DOHH2 (cell line): ENCODE measurements around the gene RAB31.

ENCODE experiments used
- H3F3A ChIP-seq: fragments of 200-600 bp; sonication (generic), shearing (Covaris generic); 2 replicates; pipeline ENCODE4 v1.6.0; 2016; ENCODE audit warnings: antibody characterized with exemption, mild to moderate bottlenecking; ENCODE audit not compliant: control insufficient read depth, insufficient read depth
- H3K27ac ChIP-seq: fragments of 200-600 bp; sonication (generic); 2 replicates; pipeline ENCODE4 v1.5.1; 2014; ENCODE audit warnings: low read depth, mild to moderate bottlenecking, low read length, moderate library complexity
- H3K27me3 ChIP-seq: fragments of 200-600 bp; sonication (generic); 2 replicates; pipeline ENCODE4 v1.6.1; 2014; ENCODE audit warnings: mild to moderate bottlenecking, low read length, mixed read lengths; ENCODE audit not compliant: control insufficient read depth
- H3K36me3 ChIP-seq: fragments of 200-600 bp; sonication (generic); 2 replicates; pipeline ENCODE4 v1.6.1; 2014; ENCODE audit warnings: mild to moderate bottlenecking, low read length, moderate library complexity, mixed read lengths; ENCODE audit not compliant: control insufficient read depth
- H3K4me1 ChIP-seq: fragments of 200-600 bp; sonication (generic); 2 replicates; pipeline ENCODE4 v1.6.1; 2014; ENCODE audit warnings: mild to moderate bottlenecking, low read length, mixed read lengths; ENCODE audit not compliant: control insufficient read depth
- H3K4me2 ChIP-seq: fragments of 200-600 bp; sonication (generic); 2 replicates; pipeline ENCODE4 v1.6.0; 2014; ENCODE audit warnings: mild to moderate bottlenecking, low read length, moderate library complexity
- H3K4me3 ChIP-seq: fragments of 200-600 bp; sonication (generic); 2 replicates; pipeline ENCODE4 v1.5.1; 2014; ENCODE audit warnings: mild to moderate bottlenecking, low read length, mixed read lengths
- H3K79me2 ChIP-seq: fragments of 200-600 bp; sonication (generic); 2 replicates; pipeline ENCODE4 v1.6.1; 2014; ENCODE audit warnings: mild to moderate bottlenecking, low read length, mixed read lengths; ENCODE audit not compliant: control insufficient read depth
- H3K9me2 ChIP-seq: fragments of 200-600 bp; sonication (generic); replicated peaks from 2 replicates; pipeline ENCODE4 v1.6.1; 2014; ENCODE audit warnings: mild to moderate bottlenecking, low read length, mixed read lengths; ENCODE audit not compliant: control insufficient read depth
- H3K9me3 ChIP-seq: fragments of 200-600 bp; sonication (generic); 2 replicates; pipeline ENCODE4 v1.6.1; 2014; ENCODE audit warnings: antibody characterized with exemption, low read length, mixed read lengths; ENCODE audit not compliant: control insufficient read depth, insufficient read depth
- H4K20me1 ChIP-seq: fragments of 200-600 bp; sonication (generic); 2 replicates; pipeline ENCODE4 v1.6.0; 2014; ENCODE audit warnings: low read depth, mild to moderate bottlenecking, antibody characterized with exemption, low read length, moderate library complexity; ENCODE audit not compliant: control insufficient read depth, insufficient read depth
- CTCF ChIP-seq: fragments of 200-600 bp; sonication (generic); IDR thresholded peaks from one replicate; pipeline ENCODE4 v1.5.1; 2014; ENCODE audit warnings: antibody characterized with exemption, mild to moderate bottlenecking, low read depth, low read length; ENCODE audit not compliant: poor library complexity, severe bottlenecking
- EZH2phosphoT487 ChIP-seq: fragments of 200-600 bp; sonication (generic); IDR thresholded peaks from 2 replicates; pipeline ENCODE4 v1.6.1; 2017; ENCODE audit warnings: borderline replicate concordance, mild to moderate bottlenecking, antibody characterized with exemption, low read length, moderate library complexity, mixed read lengths

The RAB31 gene

DNA sequence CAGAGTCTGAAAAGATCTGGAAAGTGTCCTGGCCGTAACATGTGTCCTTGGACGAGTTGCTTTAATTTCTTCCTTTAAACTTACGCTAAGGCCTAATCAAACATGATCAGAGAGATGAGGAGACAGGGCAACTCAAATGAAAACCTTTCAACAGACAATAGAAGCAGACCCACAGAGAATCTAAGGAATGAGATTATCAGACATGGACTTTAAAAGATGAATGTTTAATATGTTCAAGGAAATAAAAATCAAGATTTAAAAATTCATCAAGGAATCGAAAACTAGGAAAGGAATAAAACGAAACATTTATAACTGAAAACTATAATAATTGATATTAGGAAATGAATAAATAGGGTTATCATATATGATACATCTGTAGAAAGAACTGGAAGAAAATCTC lies 55.1 kb downstream of the RAB31 start:
- Histone ChIP-seq H3K79me2 (no peaks in the 10 kb centered on the region), H3K4me1 (no peaks in the 10 kb centered on the region), H4K20me1 (no peaks in the 10 kb centered on the region), H3K9me2 (no peaks in the 10 kb centered on the region), H3K27me3 (no peaks in the 10 kb centered on the region), H3K36me3 (no peaks in the 10 kb centered on the region), H3K4me3 (no peak overlapping the region), H3K9me3 (no peaks in the 10 kb centered on the region), H3F3A (no peaks in the 10 kb centered on the region), H3K27ac (no peak overlapping the region), H3K4me2 (no peak overlapping the region)
- TF ChIP-seq EZH2phosphoT487 (no peak), CTCF (no peak)

DNA sequence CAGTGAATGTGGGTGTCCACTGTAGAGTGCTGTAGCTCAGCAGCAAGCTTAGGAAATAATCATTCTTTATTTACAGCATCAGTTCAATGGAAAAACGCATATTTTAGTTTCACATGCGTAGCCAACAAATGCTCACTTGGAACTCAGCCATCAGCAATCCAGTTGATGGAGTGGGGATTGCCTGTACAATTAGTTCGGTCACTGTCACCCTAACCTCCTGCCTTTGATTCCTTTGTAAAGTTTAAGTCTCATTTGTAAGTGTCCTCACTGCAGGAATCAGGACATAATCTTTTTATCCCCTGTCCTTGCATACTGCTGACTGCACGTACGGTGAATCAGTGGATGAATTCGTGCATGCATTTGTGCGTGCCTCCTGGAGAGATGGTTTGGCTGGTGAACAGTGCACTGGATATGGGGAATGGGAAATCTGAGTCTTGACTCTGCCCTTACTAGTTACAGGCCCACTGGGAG lies 55.9 kb downstream of the RAB31 start:
- H4K20me1 ChIP-seq, result no peaks in the 10 kb centered on the region
- no peaks in the 10 kb centered on the region for H3K9me2 ChIP-seq
- H3K9me3 ChIP-seq, result no peaks in the 10 kb centered on the region
- no peak overlapping the region for H3K27ac ChIP-seq
- no peaks in the 10 kb centered on the region for H3K27me3 ChIP-seq
- H3K4me3 ChIP-seq, result no peak overlapping the region
- H3K79me2 ChIP-seq, result no peaks in the 10 kb centered on the region
- no peak overlapping the region for H3K4me2 ChIP-seq
- no peaks in the 10 kb centered on the region for H3F3A ChIP-seq
- TF ChIP-seq EZH2phosphoT487 (no peak), CTCF (no peak)
- no peaks in the 10 kb centered on the region for H3K36me3 ChIP-seq
- H3K4me1 ChIP-seq, result no peaks in the 10 kb centered on the region

DNA sequence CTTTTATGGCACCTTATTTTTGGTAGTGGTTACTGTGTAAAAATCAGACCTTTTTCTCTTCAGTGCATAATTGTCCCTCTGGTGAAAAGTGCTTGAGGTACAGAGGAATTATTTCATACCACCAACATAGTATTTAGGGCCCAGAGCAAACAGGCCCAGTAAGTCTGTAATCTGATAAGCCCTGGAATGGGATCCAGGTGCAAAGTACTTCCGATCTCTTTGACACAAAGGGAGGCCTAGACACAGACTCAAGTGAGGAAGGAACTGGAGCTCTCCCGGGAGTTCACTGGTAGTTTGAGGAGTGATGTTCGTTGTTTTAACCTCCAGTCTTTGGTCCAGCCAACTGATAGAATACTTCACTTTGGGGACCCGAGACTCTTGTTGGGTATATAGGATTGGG lies 57.4 kb downstream of the RAB31 start:
- Histone ChIP-seq H3K36me3 (no peaks in the 10 kb centered on the region), H3K4me1 (no peaks in the 10 kb centered on the region), H3K4me2 (no peak overlapping the region), H3K9me3 (no peaks in the 10 kb centered on the region), H3F3A (no peaks in the 10 kb centered on the region), H3K9me2 (no peaks in the 10 kb centered on the region), H3K4me3 (no peak overlapping the region), H4K20me1 (no peaks in the 10 kb centered on the region), H3K27me3 (no peaks in the 10 kb centered on the region), H3K79me2 (no peaks in the 10 kb centered on the region), H3K27ac (no peak overlapping the region)
- TF ChIP-seq EZH2phosphoT487, result no peak
- no peak for TF ChIP-seq CTCF

GRCh38 chr18:9766076-9766481 lies 58.0 kb downstream of the RAB31 start:
- no peak overlapping the region for H3K4me3 ChIP-seq
- H4K20me1 ChIP-seq, result no peaks in the 10 kb centered on the region
- H3K4me1 ChIP-seq, result no peaks in the 10 kb centered on the region
- H3K79me2 ChIP-seq, result no peaks in the 10 kb centered on the region
- no peak overlapping the region for H3K4me2 ChIP-seq
- H3K9me2 ChIP-seq, result no peaks in the 10 kb centered on the region
- no peak overlapping the region for H3K27ac ChIP-seq
- H3K36me3 ChIP-seq, result no peaks in the 10 kb centered on the region
- H3F3A ChIP-seq, result no peaks in the 10 kb centered on the region
- TF ChIP-seq EZH2phosphoT487 (no peak), CTCF (no peak)
- no peaks in the 10 kb centered on the region for H3K27me3 ChIP-seq
- no peaks in the 10 kb centered on the region for H3K9me3 ChIP-seq
